SK-N-SH (cell line): ENCODE data around the gene VAMP5.

Source experiments
- CTCF ChIP-seq: fragments of 200-600 bp; sonication (generic); IDR thresholded peaks from 2 replicates; pipeline ENCODE4 v1.6.1; 2017; ENCODE audit warnings: antibody characterized with exemption, mild to moderate bottlenecking, moderate library complexity
- EP300 ChIP-seq, 2 experiments: IDR thresholded peaks; 2 replicates each; pipeline versions ENCODE4 v1.4.0 to v1.6.1; 2012; ENCODE audit warnings: borderline replicate concordance in 1 of 2, low read depth in 1 of 2, low read length in 1 of 2
- EZH2phosphoT487 ChIP-seq: fragments of 200-600 bp; sonication (generic); IDR thresholded peaks from 2 replicates; pipeline ENCODE4 v1.6.1; 2017; ENCODE audit warnings: low read depth, mixed run types, mild to moderate bottlenecking, antibody characterized with exemption, moderate library complexity, borderline replicate concordance
- FOXM1 ChIP-seq: IDR thresholded peaks from 2 replicates; pipeline ENCODE4 v1.4.0; 2012; ENCODE audit warnings: low read depth, mild to moderate bottlenecking
- GABPA ChIP-seq: IDR thresholded peaks from 2 replicates; pipeline ENCODE4 v1.4.0; 2012; ENCODE audit warnings: low read depth, mild to moderate bottlenecking
- JUND ChIP-seq: IDR thresholded peaks from 2 replicates; pipeline ENCODE4 v1.4.0; 2012
- NFIC ChIP-seq: IDR thresholded peaks from 2 replicates; pipeline ENCODE4 v1.4.0; 2012; ENCODE audit warnings: borderline replicate concordance
- POLR2AphosphoS5 ChIP-seq: IDR thresholded peaks from 2 replicates; pipeline ENCODE4 v1.6.1; 2012; ENCODE audit warnings: low read depth, low read length
- SIN3A ChIP-seq: IDR thresholded peaks from 2 replicates; pipeline ENCODE4 v1.6.1; 2012; ENCODE audit warnings: low read depth, mild to moderate bottlenecking, low read length, moderate library complexity, borderline replicate concordance
- SMC3 ChIP-seq: IDR thresholded peaks from 2 replicates; pipeline ENCODE4 v1.6.1; 2012; ENCODE audit warnings: low read depth, low read length, improper control_type of control experiment
- TEAD4 ChIP-seq: IDR thresholded peaks from 2 replicates; pipeline ENCODE4 v1.4.0; 2012; ENCODE audit warnings: mild to moderate bottlenecking, borderline replicate concordance; ENCODE audit not compliant: insufficient read depth
- TF ChIP-seq, protein P1 (sequence below): IDR thresholded peaks from 2 replicates; pipeline ENCODE4 v1.4.0; 2012; ENCODE audit warnings: low read depth, borderline replicate concordance
- TF ChIP-seq, protein P2 (sequence below): IDR thresholded peaks from 2 replicates; pipeline ENCODE4 v1.6.1; 2012; ENCODE audit warnings: mild to moderate bottlenecking, low read depth, low read length, moderate library complexity

DNA sequence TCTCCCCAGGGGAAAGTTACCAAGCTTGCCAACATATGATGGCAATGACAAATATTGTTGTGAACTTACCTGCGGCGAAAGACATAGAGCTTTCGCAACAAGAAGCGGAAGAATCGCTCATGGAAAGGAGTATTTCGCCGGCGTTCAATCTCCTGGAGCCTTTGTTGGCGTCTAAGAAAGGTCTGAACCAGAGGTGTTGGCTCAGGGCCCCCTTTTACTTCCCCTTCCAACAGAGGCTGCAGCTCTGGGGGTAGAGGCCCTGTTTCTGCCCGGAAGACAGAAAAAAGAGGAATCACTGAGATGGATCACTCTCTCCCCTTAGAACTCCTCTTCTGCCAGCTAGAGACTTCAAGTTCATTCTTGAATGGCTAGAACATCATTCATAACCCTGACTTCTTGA is 33.7 kb upstream of the VAMP5 start:
- TF ChIP-seq FOXM1 (no peak), SMC3 (no peak), CTCF (no peak), SIN3A (no peak), POLR2AphosphoS5 (no peak), JUND (no peak), TEAD4 (no peak), EP300 (IDR thresholded peaks at IDR 0.05; ENCODE audit: borderline replicate concordance in 1 of 2, low read depth in 1 of 2, low read length in 1 of 2) (no peak), EZH2phosphoT487 (no peak), GABPA (no peak), NFIC (no peak)
- TF ChIP-seq, protein P1, sequence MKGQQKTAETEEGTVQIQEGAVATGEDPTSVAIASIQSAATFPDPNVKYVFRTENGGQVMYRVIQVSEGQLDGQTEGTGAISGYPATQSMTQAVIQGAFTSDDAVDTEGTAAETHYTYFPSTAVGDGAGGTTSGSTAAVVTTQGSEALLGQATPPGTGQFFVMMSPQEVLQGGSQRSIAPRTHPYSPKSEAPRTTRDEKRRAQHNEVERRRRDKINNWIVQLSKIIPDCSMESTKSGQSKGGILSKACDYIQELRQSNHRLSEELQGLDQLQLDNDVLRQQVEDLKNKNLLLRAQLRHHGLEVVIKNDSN = no peak
- TF ChIP-seq, protein P2, sequence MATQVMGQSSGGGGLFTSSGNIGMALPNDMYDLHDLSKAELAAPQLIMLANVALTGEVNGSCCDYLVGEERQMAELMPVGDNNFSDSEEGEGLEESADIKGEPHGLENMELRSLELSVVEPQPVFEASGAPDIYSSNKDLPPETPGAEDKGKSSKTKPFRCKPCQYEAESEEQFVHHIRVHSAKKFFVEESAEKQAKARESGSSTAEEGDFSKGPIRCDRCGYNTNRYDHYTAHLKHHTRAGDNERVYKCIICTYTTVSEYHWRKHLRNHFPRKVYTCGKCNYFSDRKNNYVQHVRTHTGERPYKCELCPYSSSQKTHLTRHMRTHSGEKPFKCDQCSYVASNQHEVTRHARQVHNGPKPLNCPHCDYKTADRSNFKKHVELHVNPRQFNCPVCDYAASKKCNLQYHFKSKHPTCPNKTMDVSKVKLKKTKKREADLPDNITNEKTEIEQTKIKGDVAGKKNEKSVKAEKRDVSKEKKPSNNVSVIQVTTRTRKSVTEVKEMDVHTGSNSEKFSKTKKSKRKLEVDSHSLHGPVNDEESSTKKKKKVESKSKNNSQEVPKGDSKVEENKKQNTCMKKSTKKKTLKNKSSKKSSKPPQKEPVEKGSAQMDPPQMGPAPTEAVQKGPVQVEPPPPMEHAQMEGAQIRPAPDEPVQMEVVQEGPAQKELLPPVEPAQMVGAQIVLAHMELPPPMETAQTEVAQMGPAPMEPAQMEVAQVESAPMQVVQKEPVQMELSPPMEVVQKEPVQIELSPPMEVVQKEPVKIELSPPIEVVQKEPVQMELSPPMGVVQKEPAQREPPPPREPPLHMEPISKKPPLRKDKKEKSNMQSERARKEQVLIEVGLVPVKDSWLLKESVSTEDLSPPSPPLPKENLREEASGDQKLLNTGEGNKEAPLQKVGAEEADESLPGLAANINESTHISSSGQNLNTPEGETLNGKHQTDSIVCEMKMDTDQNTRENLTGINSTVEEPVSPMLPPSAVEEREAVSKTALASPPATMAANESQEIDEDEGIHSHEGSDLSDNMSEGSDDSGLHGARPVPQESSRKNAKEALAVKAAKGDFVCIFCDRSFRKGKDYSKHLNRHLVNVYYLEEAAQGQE = no peak
